CD4-positive, alpha-beta T cell treated with Interleukin-6 at 100 ng/mL for 8 hours (primary cell): ENCODE results near the gene SLC52A1.

Experiments used
- DNase-seq: peaks from one replicate; pipeline ENCODE4 v3.0.0-alpha.2; 2020; ENCODE audit warnings: mixed read lengths, low spot score

SLC52A1 gene

DNA sequence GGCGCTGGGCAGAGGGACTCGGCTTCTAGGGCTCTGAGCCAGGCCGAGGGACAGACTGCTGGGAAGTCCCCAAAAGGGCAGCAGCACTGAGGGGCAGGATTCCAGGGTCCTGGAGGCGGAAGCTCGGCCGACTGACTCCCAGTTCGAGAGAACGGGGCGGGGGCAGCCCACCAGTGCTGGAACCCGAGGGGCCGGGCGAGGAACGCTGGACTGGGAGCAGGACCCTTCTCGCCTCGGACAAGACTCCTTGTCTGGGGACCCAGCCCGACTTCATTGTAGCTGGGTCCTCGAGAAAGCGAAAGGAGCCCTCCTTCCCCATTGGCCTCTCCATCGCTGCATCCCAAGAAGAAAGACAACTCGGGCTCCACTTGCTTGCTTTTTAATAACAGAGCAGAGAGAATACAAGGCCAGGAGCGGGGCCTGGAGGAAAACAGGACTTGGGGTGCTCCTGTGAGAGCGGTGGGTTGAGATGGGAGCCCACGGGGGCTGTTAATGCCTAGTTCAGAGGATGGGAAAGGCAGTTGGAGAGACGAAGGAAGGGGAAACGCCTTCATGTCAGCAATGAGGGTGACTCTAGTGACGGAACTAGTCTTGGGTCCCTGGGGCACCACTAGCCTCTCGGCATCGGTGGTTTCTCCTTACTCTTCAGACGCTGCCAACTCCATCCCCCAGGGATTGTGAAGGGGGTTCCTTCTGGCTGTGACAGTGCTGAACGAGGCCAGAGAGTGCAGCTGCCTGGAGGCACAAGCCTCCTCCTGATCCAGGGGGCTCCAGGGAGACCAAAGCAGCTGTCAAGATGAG lies 47.3 kb downstream of the SLC52A1 start:
- DNase-seq: no peak

DNA sequence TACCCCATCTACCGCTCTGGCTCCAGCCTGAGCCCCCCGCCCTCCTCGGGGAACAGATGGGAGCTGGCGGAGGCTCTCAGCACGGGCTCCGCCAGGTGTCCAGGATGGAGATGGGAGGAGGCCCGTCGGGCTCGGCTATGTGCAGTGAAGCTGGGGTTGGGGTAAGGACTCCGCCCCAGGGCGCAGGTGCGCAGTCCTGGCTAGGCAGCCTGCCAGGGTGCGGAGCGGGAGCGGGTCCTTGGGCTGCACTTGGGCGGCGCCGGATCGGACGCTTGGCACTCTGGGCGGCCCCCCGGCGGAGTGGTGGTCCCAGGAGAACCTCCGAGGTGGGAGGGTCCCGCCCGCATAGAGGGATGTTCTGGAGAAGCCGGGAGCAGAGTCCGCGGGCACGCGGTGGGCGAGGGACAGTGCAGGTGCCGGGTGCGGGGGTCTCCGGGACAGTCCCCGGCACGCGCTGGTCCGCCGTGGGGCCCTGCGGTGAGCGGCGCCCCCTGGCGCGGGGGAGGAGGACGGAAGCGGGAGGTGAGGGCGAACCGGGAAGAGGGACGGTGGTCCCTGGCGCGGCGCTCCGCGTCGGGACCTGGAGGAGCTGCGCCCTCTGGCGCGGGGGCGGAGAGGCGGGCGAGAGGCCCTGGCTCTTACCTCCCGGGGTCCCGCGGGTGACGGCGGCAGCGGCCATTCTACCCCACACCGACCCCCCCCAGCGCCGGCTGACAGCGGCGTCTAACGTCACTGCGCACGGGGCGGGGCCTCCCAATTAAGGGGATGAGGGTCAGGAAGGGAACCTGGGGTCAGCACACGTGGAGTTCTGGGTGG lies 48.1 kb downstream of the SLC52A1 start, which contains the start of gene CAMTA2:
TSS of gene CAMTA2 (minus strand) at position 725 of the 816 bp plus-strand sequence. CDS start 1,453 bp downstream, outside the sequence.
- DNase-seq: peak; percentile 82

DNA sequence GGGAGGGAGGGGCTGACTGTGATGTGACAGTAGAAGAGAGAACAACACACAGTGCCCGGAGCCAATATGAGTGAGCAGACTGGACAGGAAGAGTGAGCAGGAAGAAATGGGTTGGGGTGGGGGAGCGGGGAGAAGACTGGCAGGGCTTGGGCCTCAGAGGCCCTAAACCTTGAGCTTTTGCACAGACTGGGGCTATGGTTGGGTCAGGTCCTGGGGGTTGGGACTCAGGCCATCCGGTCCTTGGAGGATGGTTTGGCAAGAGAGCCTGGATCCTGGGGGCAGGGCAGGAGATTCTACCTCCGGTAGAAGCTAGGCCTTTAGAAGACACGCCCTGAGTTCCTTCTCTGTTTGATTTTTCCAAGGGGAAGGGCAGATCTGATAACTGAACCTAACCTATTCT lies 48.8 kb downstream of the SLC52A1 start:
- no peak for DNase-seq
